AG10803 (cell line): ENCODE data around the gene COPS6.

ENCODE experiments used
- DNase-seq: peaks from one replicate; pipeline ENCODE4 v3.0.0; 2010; ENCODE audit warnings: low read depth
- H3K4me3 ChIP-seq: 2 replicates; pipeline ENCODE4 v1.5.1; 2011; ENCODE audit warnings: mild to moderate bottlenecking, low read length, control low read depth
- TF ChIP-seq, protein P1 (sequence below): conservative IDR thresholded peaks from 2 replicates; pipeline ENCODE4 v1.5.1; 2011; ENCODE audit warnings: mild to moderate bottlenecking, low read length, control low read depth, inconsistent platforms

The COPS6 gene

GRCh38 chr7:100119970-100120732 lies 31.4 kb downstream of the COPS6 start:
- H3K4me3 ChIP-seq: peak overlapping the region; percentile 96
- peak; percentile 57 for DNase-seq
- TF ChIP-seq, protein P1, sequence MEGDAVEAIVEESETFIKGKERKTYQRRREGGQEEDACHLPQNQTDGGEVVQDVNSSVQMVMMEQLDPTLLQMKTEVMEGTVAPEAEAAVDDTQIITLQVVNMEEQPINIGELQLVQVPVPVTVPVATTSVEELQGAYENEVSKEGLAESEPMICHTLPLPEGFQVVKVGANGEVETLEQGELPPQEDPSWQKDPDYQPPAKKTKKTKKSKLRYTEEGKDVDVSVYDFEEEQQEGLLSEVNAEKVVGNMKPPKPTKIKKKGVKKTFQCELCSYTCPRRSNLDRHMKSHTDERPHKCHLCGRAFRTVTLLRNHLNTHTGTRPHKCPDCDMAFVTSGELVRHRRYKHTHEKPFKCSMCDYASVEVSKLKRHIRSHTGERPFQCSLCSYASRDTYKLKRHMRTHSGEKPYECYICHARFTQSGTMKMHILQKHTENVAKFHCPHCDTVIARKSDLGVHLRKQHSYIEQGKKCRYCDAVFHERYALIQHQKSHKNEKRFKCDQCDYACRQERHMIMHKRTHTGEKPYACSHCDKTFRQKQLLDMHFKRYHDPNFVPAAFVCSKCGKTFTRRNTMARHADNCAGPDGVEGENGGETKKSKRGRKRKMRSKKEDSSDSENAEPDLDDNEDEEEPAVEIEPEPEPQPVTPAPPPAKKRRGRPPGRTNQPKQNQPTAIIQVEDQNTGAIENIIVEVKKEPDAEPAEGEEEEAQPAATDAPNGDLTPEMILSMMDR: no peak

- peak overlapping the region; percentile 96 for H3K4me3 ChIP-seq
- TF ChIP-seq, protein P1: no peak
- no peak for DNase-seq
These were observed 31.9 kb downstream of the COPS6 start for GRCh38 chr7:100120733-100121036.

GRCh38 chr7:100122067-100122466 lies 33.3 kb downstream of the COPS6 start:
- DNase-seq: no peak
- TF ChIP-seq, protein P1: no peak

GRCh38 chr7:100122568-100122967 lies 33.8 kb downstream of the COPS6 start:
- no peak overlapping the region for H3K4me3 ChIP-seq
- TF ChIP-seq, protein P1: no peak
- DNase-seq: no peak

More at GRCh38 chr7:100122067-100122466, 33.3 kb downstream of the COPS6 start:
- no peak overlapping the region for H3K4me3 ChIP-seq

GRCh38 chr7:100124301-100125230 lies 35.8 kb downstream of the COPS6 start:
- no peak overlapping the region for H3K4me3 ChIP-seq

DNA sequence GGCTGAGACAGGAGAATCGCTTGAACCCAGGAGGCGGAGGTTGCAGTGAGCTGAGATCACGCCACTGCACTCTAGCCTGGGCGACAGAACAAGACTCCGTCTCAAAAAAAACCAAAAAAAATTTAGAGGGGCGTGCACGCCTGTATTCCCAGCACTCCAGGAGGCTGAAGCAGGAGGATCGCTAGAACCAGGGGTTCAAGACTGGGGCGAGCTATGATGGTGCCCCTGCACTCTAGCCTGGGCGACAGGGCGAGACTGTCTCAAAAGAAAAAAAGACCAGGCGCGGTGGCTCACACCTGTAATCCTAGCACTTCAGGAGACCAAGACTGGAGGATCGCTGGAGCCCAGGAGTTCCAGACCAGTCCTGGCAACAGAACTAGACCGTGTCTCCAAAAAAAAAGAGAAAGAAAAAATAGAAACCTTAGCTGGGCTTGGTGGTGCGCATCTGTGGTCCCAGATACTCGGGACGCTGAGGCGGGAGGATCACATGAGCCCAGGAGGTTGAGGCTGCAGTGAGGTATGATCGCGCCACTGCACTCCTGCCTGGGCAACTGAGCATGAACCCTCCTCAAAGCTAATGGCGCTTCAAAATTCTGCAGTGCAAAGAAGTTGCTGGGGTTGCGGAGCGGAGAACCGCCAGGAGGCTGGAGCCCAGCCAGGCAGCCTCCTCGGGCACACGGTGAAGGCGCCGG lies 37.6 kb downstream of the COPS6 start:
- peak overlapping the region; percentile 93 for H3K4me3 ChIP-seq
- TF ChIP-seq, protein P1: no peak
- DNase-seq: no peak

More at GRCh38 chr7:100124301-100125230, 35.8 kb downstream of the COPS6 start:
- DNase-seq: no peak
- TF ChIP-seq, protein P1: no peak
